ENCODE data around the gene BICDL1.

DNA sequence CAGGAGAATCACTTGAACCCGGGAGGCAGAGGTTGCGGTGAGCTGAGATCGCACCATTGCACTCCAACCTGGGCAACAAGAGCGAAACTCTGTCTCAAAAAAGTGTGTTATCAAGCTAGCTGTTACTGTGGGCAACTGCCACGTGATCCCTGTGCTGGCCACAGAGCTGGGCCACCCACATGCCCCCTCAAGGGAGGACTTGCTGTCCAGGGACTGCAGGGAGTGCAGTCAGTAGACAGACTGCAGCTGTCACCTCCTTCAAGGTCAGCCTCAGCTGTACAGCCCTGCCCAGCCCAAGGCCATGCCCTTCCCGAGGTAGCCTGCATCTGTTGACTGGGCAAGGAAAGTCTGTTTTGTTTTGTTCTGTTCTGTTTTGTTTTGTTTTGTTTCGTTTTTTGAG, 46.6 kb upstream of the BICDL1 start:
- no peak for TF ChIP-seq BCL11A (tag by site-specific recombination; IDR thresholded peaks at IDR 0.05; ENCODE audit: low read depth)
- no peak for TF ChIP-seq ZNF548 (tag by site-specific recombination; IDR thresholded peaks at IDR 0.05)
- no peak for TF ChIP-seq PRDM4 (tag by site-specific recombination; IDR thresholded peaks at IDR 0.05)
- no peak for TF ChIP-seq CTCF (tag by site-specific recombination; IDR thresholded peaks at IDR 0.05)
- no peak for TF ChIP-seq ZFHX2 (tag by site-specific recombination; conservative IDR thresholded peaks at IDR 0.05)
- TF ChIP-seq ZNF140 (tag by site-specific recombination; IDR thresholded peaks at IDR 0.05): no peak
- no peak for TF ChIP-seq ZNF768 (tag by site-specific recombination; IDR thresholded peaks at IDR 0.05)
- no peak for TF ChIP-seq ZNF510 (tag by site-specific recombination; IDR thresholded peaks at IDR 0.05; ENCODE audit: insufficient replicate concordance)
- TF ChIP-seq ZNF311 (tag by site-specific recombination; IDR thresholded peaks at IDR 0.05; ENCODE audit: borderline replicate concordance): no peak
